Measurements from ENCODE around the gene SCFD1.

- TF ChIP-seq POLR2A (IDR thresholded peaks at IDR 0.05; ENCODE audit: low read depth, low read length): no peak
- TF ChIP-seq PAX5 (IDR thresholded peaks at IDR 0.05; ENCODE audit: insufficient read depth, low read length, severe bottlenecking): no peak
- TF ChIP-seq POLR2AphosphoS5 (IDR thresholded peaks at IDR 0.05; ENCODE audit: low read depth, low read length): no peak
- TF ChIP-seq TAF1 (IDR thresholded peaks at IDR 0.05; ENCODE audit: low read depth, low read length): no peak
- TF ChIP-seq SPI1 (IDR thresholded peaks at IDR 0.05; ENCODE audit: low read depth, low read length): no peak
- TF ChIP-seq POU2F2 (IDR thresholded peaks at IDR 0.05; ENCODE audit: low read depth, low read length): no peak
Measured at GRCh38 chr14:30582376-30582775, 39.7 kb upstream of the SCFD1 start.
